ENCODE results near the gene TRABD2B. TPM values are rescaled to one million over a fixed set of nuclear protein-coding genes. Genes with fewer than 3 reads are reported as not detected.

Gene TRABD2B
- total RNA-seq, 1 experiment from 2014 or later, result 0.05 TPM

DNA sequence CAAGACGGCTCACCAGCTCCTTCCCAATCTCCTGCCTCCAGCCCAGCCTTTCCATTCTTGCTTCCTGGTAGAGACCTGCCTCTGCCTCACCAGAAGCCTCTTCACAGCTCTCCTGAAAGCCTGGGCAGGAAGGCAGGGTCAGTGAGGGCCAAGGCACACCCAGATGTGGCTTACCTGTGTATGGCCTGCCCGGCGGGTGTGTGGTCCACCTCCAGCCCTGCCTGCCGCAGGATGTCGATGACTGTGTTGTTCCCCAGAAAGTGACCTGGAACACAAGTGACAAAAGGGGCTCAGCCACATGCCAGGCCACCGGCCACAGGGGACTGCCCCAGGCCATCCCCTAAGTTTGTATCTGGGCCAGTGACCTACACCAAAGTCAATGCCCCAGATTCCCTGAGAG lies 218.9 kb downstream of the TRABD2B start:
- H2AFZ ChIP-seq (ENCODE audit: low read depth, low read length, poor library complexity, severe bottlenecking), result no peak overlapping the region
- peaks cover 2% of the 10 kb centered on the region; the same call in 1 of the 2 replicates for H3K27me3 ChIP-seq (ENCODE audit: insufficient read depth, low read length)
- H3K36me3 ChIP-seq (ENCODE audit: control insufficient read depth in 1 of 2, insufficient read depth in 2 of 2, low read length in 2 of 2), result no peaks in the 10 kb centered on the region
- ATAC-seq (no peak), DNase-seq (ENCODE audit: low read depth, low spot score) (no peak)
- ChIA-PET CTCF (no interaction called here), POLR2A (no interaction called here), RAD21 (ENCODE audit: low non-redundant PET in 1 of 2, low total read pairs in 2 of 2, uncharacterized antibody in 2 of 2, unreplicated experiment in 2 of 2) (no interaction called here)
- no peak overlapping the region for H3K4me3 ChIP-seq (replicated peaks in 1 of 2; ENCODE audit: low read depth in 1 of 2, low read length in 2 of 2)
- H3K9ac ChIP-seq (ENCODE audit: low read length), result no peak overlapping the region
- H3K79me2 ChIP-seq (ENCODE audit: insufficient read depth, low read length), result no peaks in the 10 kb centered on the region
- intact Hi-C loops (cut with micrococcal nuclease), result no loop called here
- no peaks in the 10 kb centered on the region for H3K9me2 ChIP-seq (ENCODE audit: insufficient read depth)
- H3K4me1 ChIP-seq (ENCODE audit: control insufficient read depth in 1 of 2, insufficient read depth in 2 of 2, low read length in 2 of 2), result no peaks in the 10 kb centered on the region
- H3K4me2 ChIP-seq (ENCODE audit: low read length), result no peak overlapping the region
- H3K27ac ChIP-seq (ENCODE audit: low read depth, low read length), result no peak overlapping the region
- H3K9me3 ChIP-seq (ENCODE audit: control insufficient read depth in 1 of 2, insufficient read depth in 1 of 2, low read depth in 1 of 2, low read length in 2 of 2), result no peaks in the 10 kb centered on the region
- H4K20me1 ChIP-seq (ENCODE audit: insufficient read depth), result no peaks in the 10 kb centered on the region
- TF ChIP-seq FOSL1 (IDR thresholded peaks at IDR 0.05; ENCODE audit: low read depth), result no peak
- TF ChIP-seq, protein P1, sequence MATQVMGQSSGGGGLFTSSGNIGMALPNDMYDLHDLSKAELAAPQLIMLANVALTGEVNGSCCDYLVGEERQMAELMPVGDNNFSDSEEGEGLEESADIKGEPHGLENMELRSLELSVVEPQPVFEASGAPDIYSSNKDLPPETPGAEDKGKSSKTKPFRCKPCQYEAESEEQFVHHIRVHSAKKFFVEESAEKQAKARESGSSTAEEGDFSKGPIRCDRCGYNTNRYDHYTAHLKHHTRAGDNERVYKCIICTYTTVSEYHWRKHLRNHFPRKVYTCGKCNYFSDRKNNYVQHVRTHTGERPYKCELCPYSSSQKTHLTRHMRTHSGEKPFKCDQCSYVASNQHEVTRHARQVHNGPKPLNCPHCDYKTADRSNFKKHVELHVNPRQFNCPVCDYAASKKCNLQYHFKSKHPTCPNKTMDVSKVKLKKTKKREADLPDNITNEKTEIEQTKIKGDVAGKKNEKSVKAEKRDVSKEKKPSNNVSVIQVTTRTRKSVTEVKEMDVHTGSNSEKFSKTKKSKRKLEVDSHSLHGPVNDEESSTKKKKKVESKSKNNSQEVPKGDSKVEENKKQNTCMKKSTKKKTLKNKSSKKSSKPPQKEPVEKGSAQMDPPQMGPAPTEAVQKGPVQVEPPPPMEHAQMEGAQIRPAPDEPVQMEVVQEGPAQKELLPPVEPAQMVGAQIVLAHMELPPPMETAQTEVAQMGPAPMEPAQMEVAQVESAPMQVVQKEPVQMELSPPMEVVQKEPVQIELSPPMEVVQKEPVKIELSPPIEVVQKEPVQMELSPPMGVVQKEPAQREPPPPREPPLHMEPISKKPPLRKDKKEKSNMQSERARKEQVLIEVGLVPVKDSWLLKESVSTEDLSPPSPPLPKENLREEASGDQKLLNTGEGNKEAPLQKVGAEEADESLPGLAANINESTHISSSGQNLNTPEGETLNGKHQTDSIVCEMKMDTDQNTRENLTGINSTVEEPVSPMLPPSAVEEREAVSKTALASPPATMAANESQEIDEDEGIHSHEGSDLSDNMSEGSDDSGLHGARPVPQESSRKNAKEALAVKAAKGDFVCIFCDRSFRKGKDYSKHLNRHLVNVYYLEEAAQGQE (IDR thresholded peaks at IDR 0.05; ENCODE audit: low read depth), result no peak
- no TSS peak for BruUV-seq (replicated peaks)

DNA sequence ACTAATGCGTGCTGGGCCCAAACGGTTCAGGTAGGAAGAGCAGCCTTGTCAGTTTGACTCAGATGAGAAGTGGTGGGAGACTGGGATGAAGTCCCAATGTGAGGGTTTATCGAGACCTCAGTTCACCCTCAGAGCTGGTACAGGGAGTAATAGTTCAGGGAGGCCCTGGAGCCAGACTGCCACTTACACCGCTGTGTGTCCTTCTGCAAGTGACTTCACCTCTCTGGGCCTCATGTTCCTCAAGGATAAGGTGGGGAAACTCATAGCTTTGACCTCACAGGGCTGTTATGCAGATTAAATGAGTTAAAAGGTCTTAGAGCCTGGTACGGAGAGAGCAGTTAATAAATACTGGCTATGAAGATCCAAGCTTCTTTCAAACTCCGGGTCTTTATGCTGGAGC lies 219.9 kb downstream of the TRABD2B start:
- BruUV-seq (replicated peaks), result no TSS peak
- no peak overlapping the region for H3K9ac ChIP-seq (ENCODE audit: low read length)
- DNase-seq (ENCODE audit: low read depth, low spot score), result no peak
- no peaks in the 10 kb centered on the region for H3K79me2 ChIP-seq (ENCODE audit: insufficient read depth, low read length)
- H3K9me3 ChIP-seq (ENCODE audit: control insufficient read depth in 1 of 2, insufficient read depth in 1 of 2, low read depth in 1 of 2, low read length in 2 of 2), result no peaks in the 10 kb centered on the region
- H3K27me3 ChIP-seq (ENCODE audit: insufficient read depth, low read length), result no peaks in the 10 kb centered on the region
- ChIA-PET RAD21 (ENCODE audit: low non-redundant PET in 1 of 2, low total read pairs in 2 of 2, uncharacterized antibody in 2 of 2, unreplicated experiment in 2 of 2) (no interaction called here), POLR2A (no interaction called here), CTCF (no interaction called here)
- no peak overlapping the region for H3K4me2 ChIP-seq (ENCODE audit: low read length)
- intact Hi-C loops (cut with micrococcal nuclease), result no loop called here
- no peak for ATAC-seq
- no peaks in the 10 kb centered on the region for H3K36me3 ChIP-seq (ENCODE audit: control insufficient read depth in 1 of 2, insufficient read depth in 2 of 2, low read length in 2 of 2)
- no peaks in the 10 kb centered on the region for H3K4me1 ChIP-seq (ENCODE audit: control insufficient read depth in 1 of 2, insufficient read depth in 2 of 2, low read length in 2 of 2)
- H3K27ac ChIP-seq (ENCODE audit: low read depth, low read length), result no peak overlapping the region
- no peak overlapping the region for H3K4me3 ChIP-seq (replicated peaks in 1 of 2; ENCODE audit: low read depth in 1 of 2, low read length in 2 of 2)
- H4K20me1 ChIP-seq (ENCODE audit: insufficient read depth), result no peaks in the 10 kb centered on the region
- H3K9me2 ChIP-seq (ENCODE audit: insufficient read depth), result no peaks in the 10 kb centered on the region
- TF ChIP-seq, protein P2, sequence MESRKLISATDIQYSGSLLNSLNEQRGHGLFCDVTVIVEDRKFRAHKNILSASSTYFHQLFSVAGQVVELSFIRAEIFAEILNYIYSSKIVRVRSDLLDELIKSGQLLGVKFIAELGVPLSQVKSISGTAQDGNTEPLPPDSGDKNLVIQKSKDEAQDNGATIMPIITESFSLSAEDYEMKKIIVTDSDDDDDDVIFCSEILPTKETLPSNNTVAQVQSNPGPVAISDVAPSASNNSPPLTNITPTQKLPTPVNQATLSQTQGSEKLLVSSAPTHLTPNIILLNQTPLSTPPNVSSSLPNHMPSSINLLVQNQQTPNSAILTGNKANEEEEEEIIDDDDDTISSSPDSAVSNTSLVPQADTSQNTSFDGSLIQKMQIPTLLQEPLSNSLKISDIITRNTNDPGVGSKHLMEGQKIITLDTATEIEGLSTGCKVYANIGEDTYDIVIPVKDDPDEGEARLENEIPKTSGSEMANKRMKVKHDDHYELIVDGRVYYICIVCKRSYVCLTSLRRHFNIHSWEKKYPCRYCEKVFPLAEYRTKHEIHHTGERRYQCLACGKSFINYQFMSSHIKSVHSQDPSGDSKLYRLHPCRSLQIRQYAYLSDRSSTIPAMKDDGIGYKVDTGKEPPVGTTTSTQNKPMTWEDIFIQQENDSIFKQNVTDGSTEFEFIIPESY (IDR thresholded peaks at IDR 0.05; ENCODE audit: extremely low read depth, insufficient replicate concordance, low read length), result no peak
- no peak for TF ChIP-seq POLR2AphosphoS5 (IDR thresholded peaks at IDR 0.05; ENCODE audit: low read depth, low read length)
- TF ChIP-seq POLR2A (IDR thresholded peaks at IDR 0.05; ENCODE audit: borderline replicate concordance, extremely low read depth, insufficient read depth, insufficient read length), result no peak
- TF ChIP-seq, protein P3, sequence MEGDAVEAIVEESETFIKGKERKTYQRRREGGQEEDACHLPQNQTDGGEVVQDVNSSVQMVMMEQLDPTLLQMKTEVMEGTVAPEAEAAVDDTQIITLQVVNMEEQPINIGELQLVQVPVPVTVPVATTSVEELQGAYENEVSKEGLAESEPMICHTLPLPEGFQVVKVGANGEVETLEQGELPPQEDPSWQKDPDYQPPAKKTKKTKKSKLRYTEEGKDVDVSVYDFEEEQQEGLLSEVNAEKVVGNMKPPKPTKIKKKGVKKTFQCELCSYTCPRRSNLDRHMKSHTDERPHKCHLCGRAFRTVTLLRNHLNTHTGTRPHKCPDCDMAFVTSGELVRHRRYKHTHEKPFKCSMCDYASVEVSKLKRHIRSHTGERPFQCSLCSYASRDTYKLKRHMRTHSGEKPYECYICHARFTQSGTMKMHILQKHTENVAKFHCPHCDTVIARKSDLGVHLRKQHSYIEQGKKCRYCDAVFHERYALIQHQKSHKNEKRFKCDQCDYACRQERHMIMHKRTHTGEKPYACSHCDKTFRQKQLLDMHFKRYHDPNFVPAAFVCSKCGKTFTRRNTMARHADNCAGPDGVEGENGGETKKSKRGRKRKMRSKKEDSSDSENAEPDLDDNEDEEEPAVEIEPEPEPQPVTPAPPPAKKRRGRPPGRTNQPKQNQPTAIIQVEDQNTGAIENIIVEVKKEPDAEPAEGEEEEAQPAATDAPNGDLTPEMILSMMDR (IDR thresholded peaks at IDR 0.05 in 2 of 3, conservative IDR thresholded peaks at IDR 0.05 in 1 of 3; ENCODE audit: borderline replicate concordance in 1 of 3, insufficient read depth in 1 of 3, low read depth in 2 of 3, low read length in 2 of 3), result no peak
- TF ChIP-seq, protein P4, sequence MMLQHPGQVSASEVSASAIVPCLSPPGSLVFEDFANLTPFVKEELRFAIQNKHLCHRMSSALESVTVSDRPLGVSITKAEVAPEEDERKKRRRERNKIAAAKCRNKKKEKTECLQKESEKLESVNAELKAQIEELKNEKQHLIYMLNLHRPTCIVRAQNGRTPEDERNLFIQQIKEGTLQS (IDR thresholded peaks at IDR 0.05), result no peak
- no peak for TF ChIP-seq ZFX (IDR thresholded peaks at IDR 0.05)
- TF ChIP-seq RAD21 (IDR thresholded peaks at IDR 0.05; ENCODE audit: low read depth), result no peak
- no peak for TF ChIP-seq SP1 (IDR thresholded peaks at IDR 0.05; ENCODE audit: low read depth)
- TF ChIP-seq CBX3 (IDR thresholded peaks at IDR 0.05; ENCODE audit: low read depth), result no peak
- TF ChIP-seq SIN3A (IDR thresholded peaks at IDR 0.05; ENCODE audit: low read depth), result no peak
- no peak overlapping the region for H2AFZ ChIP-seq (ENCODE audit: low read depth, low read length, poor library complexity, severe bottlenecking)

All from HCT116 (cell line).